ENCODE measurements around the gene CAD. TPM values are rescaled to one million over a fixed set of nuclear protein-coding genes. Genes with fewer than 3 reads are reported as not detected.
"Not testable (repeated sequence)": the region's sequence is repeated elsewhere in the genome, so short reads cannot be mapped to it uniquely, and the experiment has no call there.

Gene CAD
- total RNA-seq, 1 donor from 2014 or later: 146 TPM

DNA sequence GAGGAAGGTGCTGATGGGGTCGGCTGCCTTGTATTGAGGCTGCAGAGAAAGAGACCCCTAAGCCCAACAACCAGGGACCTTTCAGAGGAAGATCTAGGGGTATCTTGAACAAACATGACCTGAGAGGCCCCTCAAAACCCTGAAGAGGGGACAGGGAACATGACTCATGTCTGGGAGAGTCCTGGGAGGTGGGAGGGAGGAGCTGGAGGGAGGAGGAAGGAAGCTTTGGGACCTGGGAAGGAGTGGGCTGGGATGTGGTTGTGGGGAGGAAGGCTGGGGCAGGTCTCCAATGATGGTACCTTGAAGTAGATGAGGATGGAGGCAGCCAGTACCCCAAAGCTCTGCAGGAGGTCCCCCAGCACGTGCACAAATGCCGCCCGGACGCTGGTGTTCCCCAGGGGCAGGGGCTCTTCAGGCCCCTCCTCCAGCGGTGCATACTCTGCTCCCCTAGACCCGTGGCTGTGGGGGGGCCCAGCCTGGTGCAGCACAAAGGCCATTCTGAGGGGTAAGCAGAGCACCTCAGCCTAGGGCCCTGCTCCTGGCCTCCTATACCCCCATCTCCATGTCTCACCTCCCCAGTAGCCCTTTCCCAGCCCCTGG lies 39.8 kb downstream of the CAD start:
- Mint-ChIP-seq H3K27me3 (ENCODE audit: low read depth) (peaks cover 49% of the 10 kb centered on the region), H3K36me3 (ENCODE audit: low read depth) (no peaks in the 10 kb centered on the region), H3K9me3 (no peaks in the 10 kb centered on the region), H3K4me3 (ENCODE audit: low read depth) (no peak overlapping the region), H3K4me1 (ENCODE audit: low read depth) (peaks cover 7% of the 10 kb centered on the region), H3K27ac (no peak overlapping the region)
- DNase-seq (ENCODE audit: low spot score): no peak
- intact Hi-C loops (cut with micrococcal nuclease): no loop called here

DNA sequence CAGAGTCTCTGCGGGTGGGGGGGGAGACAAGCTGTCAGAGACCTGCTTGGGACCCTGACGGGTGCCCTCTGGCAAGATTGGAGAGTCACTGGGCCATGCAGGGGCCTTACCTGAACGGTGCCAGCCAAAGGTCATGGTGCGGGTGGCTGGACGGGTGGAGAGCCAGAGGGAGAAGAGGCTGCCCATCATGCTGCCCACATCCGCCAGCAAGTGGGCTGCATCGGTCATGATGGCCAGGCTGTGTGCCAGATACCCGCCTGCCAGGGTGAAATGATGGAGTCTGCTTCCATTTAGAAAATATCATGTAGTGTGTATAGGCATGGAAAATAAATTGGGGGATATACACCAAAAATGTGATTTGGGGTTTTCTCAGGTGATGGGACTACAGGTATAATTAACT lies 40.9 kb downstream of the CAD start:
- H3K4me1 Mint-ChIP-seq (ENCODE audit: low read depth): peaks cover 7% of the 10 kb centered on the region
- no peak overlapping the region for H3K27ac Mint-ChIP-seq
- no peak for DNase-seq (ENCODE audit: low spot score)
- peaks cover 50% of the 10 kb centered on the region for H3K27me3 Mint-ChIP-seq (ENCODE audit: low read depth)
- H3K36me3 Mint-ChIP-seq (ENCODE audit: low read depth): no peaks in the 10 kb centered on the region
- H3K4me3 Mint-ChIP-seq (ENCODE audit: low read depth): no peak overlapping the region
- H3K9me3 Mint-ChIP-seq: no peaks in the 10 kb centered on the region
- intact Hi-C loops (cut with micrococcal nuclease): no loop called here

DNA sequence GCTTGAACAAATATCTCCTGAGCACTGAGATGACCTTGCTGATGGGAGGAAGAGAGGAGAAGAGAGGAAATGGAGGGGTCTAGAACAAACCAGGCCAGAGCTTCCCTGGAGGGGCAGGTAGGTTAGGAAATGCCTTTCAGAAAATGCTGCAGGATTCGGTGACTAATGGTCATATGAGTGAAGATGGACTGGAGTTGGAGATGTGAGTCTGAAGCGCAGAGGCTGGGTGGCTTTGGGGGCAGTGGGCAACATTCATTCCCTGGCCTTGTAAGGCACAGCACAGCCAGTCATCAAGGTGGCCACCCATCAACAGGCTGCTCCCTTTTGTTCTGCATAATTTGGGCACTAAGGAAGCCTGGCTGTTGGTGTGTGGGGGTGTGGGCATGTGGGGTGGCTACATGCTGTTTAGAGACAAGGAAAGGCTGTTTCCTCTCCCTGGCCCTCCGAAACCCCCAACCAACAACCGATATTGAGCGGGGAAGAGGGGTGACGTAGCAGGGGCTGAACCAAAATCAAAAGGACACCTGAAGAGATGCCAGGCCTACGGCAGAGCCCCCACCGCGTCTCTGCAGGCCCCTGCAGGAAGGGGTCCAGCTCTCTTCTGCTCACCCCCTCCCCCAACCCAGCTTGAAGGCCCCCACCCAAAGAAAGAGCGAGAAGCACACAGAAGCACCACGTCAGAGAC lies 44.2 kb downstream of the CAD start:
- Mint-ChIP-seq H3K27ac (no peak overlapping the region), H3K27me3 (ENCODE audit: low read depth) (peaks cover 50% of the 10 kb centered on the region), H3K4me1 (ENCODE audit: low read depth) (peaks cover 18% of the 10 kb centered on the region), H3K9me3 (no peaks in the 10 kb centered on the region), H3K36me3 (ENCODE audit: low read depth) (no peaks in the 10 kb centered on the region), H3K4me3 (ENCODE audit: low read depth) (peak overlapping the region; percentile 58)
- intact Hi-C loops (cut with micrococcal nuclease): loop anchor here (5.0 kb wide), 1 partner anchor 41 kb away; no protein-coding TSS in a partner anchor
- no peak for DNase-seq (ENCODE audit: low spot score)

DNA sequence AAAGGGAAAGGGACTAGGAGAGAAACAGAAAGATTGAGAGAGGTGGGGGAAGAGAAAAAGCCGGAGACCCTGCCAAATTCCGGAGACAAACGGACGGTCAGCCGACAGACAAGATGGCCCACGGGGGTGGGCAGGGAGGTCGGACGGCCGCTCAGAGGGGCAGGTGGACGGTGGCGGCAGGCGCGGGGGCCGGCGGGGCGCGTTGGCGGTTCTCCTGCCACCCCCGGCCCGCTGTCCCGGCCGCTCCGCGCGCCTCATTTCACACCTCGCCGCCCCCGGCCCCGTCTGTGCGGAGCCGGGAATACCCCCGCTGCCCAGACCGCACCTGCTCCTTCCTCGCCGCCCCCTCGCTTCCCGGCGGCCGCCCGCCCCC lies 44.7 kb downstream of the CAD start:
- Mint-ChIP-seq H3K4me3 (ENCODE audit: low read depth) (peak overlapping the region; percentile 58), H3K27me3 (ENCODE audit: low read depth) (peaks cover 44% of the 10 kb centered on the region)

DNA sequence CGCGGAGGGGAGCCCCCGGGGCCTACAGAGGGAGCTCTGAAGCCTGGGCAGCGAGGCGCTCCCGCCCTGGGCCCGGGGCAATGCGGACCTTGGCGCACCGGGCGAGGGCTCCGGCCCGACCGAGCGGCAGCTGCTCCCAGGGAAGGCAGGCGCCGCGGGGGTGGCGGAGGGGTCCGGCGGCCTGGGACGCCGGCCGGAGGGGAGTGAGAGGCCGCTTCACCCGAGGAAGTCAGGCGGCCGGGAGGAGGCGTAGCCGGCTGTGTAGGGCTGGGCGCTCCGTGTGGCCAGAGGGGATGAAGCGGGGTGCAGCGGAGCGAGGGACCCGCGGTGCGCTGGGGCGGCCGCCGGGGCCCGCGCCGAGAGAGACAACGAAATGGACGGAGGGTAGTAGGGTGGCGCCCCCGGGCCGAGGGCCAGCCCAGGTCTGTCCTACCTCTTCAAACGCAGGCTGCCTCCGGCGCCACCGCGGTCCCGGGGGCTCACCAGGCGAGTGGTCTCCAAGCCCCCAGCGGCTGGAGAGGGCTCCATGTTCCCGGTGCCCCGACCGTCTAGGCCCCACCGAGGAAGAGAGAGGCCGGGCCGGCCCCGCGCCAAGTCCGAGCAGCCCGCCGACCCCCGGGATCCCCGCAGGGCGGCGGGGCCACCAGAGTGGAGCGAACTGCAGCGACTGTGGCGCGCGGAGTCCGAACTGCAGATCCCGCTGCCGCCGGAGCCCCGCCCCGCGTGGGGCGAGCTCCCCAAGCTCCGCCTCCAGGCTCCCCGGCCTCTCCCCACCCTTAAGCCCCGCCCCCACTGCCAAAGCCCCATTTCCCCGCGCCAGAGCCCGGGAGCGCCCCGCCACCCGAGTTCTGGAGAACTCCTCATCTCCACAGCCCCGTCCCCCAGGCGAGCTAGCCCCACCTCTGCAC lies 45.5 kb downstream of the CAD start, which contains the start of gene SLC30A3:
SLC30A3 (minus strand) TSS at position 669 of the 908 bp plus-strand sequence; CDS start at position 528, 141 bp downstream.
- Mint-ChIP-seq H3K9me3 (no peaks in the 10 kb centered on the region), H3K27ac (no peak within 1 kb of the TSS), H3K4me1 (ENCODE audit: low read depth) (peaks cover 18% of the 10 kb centered on the region), H3K36me3 (ENCODE audit: low read depth) (no peaks in the 10 kb centered on the region), H3K27me3 (ENCODE audit: low read depth) (peaks cover 43% of the 10 kb centered on the region), H3K4me3 (ENCODE audit: low read depth) (peak within 1 kb of the TSS; percentile 84)
- intact Hi-C loops (cut with micrococcal nuclease): loop anchor here (5.0 kb wide), 1 partner anchor 40 kb away; no protein-coding TSS in a partner anchor
- peak; percentile 58 for DNase-seq (ENCODE audit: low spot score)

More for the DNA sequence above, 44.7 kb downstream of the CAD start:
- no peak overlapping the region for H3K27ac Mint-ChIP-seq
- H3K4me1 Mint-ChIP-seq (ENCODE audit: low read depth): peaks cover 18% of the 10 kb centered on the region
- no peaks in the 10 kb centered on the region for H3K9me3 Mint-ChIP-seq
- intact Hi-C loops (cut with micrococcal nuclease): loop anchor here (5.0 kb wide), 1 partner anchor 40 kb away; no protein-coding TSS in a partner anchor
- H3K36me3 Mint-ChIP-seq (ENCODE audit: low read depth): no peaks in the 10 kb centered on the region
- DNase-seq (ENCODE audit: low spot score): no peak

DNA sequence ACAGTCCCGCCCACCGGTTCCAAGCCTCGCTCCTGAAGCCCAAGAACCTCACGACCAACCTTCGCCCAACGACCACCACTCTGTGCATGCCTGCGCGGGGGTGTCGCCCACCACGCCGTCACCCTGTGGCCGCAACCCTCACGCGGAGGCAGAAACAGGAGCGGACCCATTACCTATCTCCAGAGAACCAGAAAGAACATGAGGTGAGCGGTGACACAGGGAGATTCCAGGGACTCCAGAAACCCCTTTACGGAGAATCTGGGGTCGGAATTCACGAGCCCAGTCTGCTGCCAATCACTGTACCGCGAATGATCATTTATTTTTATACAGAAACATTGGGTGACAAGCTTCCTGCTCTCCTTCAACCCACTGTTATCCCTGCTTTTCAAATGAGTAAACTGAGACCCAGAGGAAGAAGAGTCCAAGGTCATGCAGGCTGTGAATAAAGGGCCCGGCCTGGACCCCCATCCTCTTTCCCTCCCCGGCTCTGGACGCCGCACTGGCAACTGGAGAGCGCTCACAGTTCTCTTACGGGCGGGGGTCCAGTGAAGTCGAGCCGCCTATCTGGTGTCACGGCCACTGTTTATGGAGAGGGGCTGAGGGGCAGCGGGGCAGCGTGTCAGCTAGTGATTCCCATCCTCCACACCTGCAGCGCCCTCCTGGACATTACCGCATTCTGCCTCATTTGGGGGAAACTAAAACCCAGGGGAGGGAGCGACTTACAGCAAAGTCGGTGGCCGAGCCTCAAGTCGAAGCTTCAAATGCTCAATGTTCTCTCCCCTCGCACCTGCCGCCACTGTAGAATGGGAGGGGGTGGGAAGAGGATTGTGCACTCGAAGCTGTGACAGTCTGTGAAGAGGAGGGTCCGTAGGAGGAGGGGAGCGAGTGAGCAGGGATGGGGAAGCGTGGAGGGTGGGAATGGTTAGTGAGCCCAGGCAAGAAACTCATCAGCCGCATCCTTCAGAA lies 46.4 kb downstream of the CAD start:
- Mint-ChIP-seq H3K36me3 (ENCODE audit: low read depth) (no peaks in the 10 kb centered on the region), H3K4me3 (ENCODE audit: low read depth) (peak overlapping the region; percentile 84), H3K27ac (no peak overlapping the region), H3K4me1 (ENCODE audit: low read depth) (peaks cover 18% of the 10 kb centered on the region), H3K9me3 (no peaks in the 10 kb centered on the region), H3K27me3 (ENCODE audit: low read depth) (peaks cover 43% of the 10 kb centered on the region)
- intact Hi-C loops (cut with micrococcal nuclease): loop anchor here (1.0 to 5.0 kb wide), 2 partner anchors 17 to 39 kb away; no protein-coding TSS in a partner anchor
- DNase-seq (ENCODE audit: low spot score): no peak

DNA sequence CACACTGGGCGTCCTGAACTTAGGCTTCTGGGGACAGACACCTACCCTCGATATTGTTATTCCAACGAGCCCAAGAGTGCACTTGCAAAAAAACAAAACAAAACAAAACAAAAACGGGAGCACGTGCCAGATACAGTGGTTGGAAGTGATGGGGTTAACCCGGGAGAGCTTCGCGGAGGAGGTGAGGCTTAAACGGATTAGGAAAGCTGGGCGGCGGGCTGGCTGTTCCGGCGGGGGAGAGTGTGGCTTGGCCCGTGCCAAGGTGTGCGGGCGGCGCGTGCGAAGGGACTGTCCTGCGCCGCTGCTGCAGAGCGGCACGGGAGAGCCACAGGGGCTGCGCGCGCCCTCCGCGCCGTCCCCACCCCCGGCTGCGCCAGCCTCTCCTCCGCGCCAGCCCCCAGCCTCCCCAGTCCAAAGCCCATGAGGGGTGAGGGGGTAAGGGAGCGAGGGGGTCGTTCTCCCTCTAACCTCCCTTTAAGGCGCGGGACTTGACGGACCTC lies 47.1 kb downstream of the CAD start:
- Mint-ChIP-seq H3K4me3 (ENCODE audit: low read depth) (peak overlapping the region; percentile 84), H3K27ac (no peak overlapping the region), H3K36me3 (ENCODE audit: low read depth) (no peaks in the 10 kb centered on the region), H3K4me1 (ENCODE audit: low read depth) (peaks cover 18% of the 10 kb centered on the region), H3K27me3 (ENCODE audit: low read depth) (peaks cover 40% of the 10 kb centered on the region), H3K9me3 (no peaks in the 10 kb centered on the region)
- intact Hi-C loops (cut with micrococcal nuclease): loop anchor here (1.0 to 5.0 kb wide), 2 partner anchors 16 to 38 kb away; no protein-coding TSS in a partner anchor
- DNase-seq (ENCODE audit: low spot score): no peak

DNA sequence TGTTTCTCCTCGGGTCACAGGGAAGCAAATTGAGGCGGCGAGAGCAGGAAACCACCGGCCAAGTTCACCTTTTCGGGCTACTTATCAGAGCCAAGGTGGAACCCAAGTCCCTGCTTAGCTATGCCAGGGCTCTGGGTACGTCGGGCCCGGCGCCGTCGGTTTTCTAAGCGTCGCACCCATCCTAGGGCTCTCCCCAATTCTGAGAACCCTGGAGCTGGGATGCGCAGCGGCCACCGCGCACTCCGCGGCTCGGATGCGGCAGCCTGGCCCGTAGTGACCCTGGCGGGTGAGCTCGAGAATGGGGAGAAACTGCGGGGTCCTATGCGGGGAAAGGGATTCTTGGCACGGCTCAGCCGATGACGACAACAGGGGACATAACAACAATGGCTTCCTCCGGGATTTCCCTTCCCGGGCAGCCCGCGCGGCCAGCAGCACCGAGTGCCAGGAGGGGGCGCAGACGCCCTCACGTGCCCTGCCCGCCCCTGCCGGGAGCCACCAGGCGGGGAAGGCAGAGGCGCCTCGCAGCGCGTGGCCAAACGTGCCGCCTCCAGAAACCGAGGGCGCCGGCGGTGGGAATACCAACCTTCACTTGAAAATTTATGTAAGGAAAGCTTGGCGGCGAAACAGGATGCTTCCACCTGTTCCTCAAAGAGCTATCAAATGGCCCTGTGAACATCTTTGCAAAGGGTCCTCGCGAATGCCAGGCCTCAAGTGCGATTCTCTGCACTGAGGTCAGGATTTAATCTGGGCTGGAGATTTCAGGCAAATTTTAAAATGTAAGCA lies 47.8 kb downstream of the CAD start:
- H3K36me3 Mint-ChIP-seq (ENCODE audit: low read depth): no peaks in the 10 kb centered on the region
- intact Hi-C loops (cut with micrococcal nuclease): loop anchor here (1.0 to 5.0 kb wide), 2 partner anchors 15 to 37 kb away; no protein-coding TSS in a partner anchor
- no peaks in the 10 kb centered on the region for H3K9me3 Mint-ChIP-seq
- no peak overlapping the region for H3K27ac Mint-ChIP-seq
- peak overlapping the region; percentile 60 for H3K4me3 Mint-ChIP-seq (ENCODE audit: low read depth)
- H3K27me3 Mint-ChIP-seq (ENCODE audit: low read depth): peaks cover 42% of the 10 kb centered on the region
- peak; percentile 24 for DNase-seq (ENCODE audit: low spot score)
- peaks cover 18% of the 10 kb centered on the region for H3K4me1 Mint-ChIP-seq (ENCODE audit: low read depth)

DNA sequence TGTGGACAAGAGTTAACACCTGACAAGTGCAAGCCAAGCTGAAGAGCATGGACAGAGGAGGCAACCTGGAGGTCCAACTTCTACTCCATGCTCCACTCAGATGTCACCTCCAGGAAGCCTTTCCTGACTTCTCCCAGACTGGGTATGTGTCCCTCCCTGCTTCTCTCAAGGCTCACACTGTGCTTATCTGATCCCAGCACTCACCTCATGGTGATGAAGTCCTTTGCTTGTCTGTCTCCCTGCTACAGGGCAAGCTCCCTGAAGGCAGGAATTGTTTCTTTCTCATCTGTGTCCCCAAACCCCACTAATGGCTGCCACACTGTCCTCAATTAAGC lies 48.3 kb downstream of the CAD start:
- intact Hi-C loops (cut with micrococcal nuclease): no loop called here
- peak overlapping the region; percentile 37 for H3K4me3 Mint-ChIP-seq (ENCODE audit: low read depth)

DNA sequence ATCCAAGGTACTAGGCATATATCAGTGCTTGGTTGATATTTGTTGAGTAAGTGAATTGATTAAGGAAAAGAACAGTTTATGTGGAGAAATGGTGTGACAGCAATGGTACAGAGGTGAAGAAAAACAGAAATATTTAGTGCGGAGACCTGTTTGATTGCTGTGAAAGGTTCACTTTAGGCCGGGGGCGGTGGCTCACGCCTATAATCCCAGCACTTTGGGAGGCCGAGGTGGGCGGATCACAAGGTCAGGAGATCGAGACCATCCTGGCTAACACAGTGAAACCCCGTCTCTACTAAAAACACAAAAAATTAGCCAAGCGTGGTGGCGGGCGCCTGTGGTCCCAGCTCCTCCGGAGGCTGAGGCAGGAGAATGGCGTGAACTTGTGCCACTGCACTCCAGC lies 51.1 kb downstream of the CAD start:
- H3K9me3 Mint-ChIP-seq; H3K4me3 Mint-ChIP-seq (ENCODE audit: low read depth); H3K4me1 Mint-ChIP-seq (ENCODE audit: low read depth); H3K27ac Mint-ChIP-seq; H3K36me3 Mint-ChIP-seq (ENCODE audit: low read depth); DNase-seq (ENCODE audit: low spot score); intact Hi-C loops (cut with micrococcal nuclease): not testable (repeated sequence)
- H3K27me3 Mint-ChIP-seq (ENCODE audit: low read depth): peaks cover 32% of the 10 kb centered on the region

More for the DNA sequence above, 48.3 kb downstream of the CAD start:
- peaks cover 18% of the 10 kb centered on the region for H3K4me1 Mint-ChIP-seq (ENCODE audit: low read depth)
- DNase-seq (ENCODE audit: low spot score): no peak
- peaks cover 42% of the 10 kb centered on the region for H3K27me3 Mint-ChIP-seq (ENCODE audit: low read depth)
- H3K36me3 Mint-ChIP-seq (ENCODE audit: low read depth): no peaks in the 10 kb centered on the region
- no peak overlapping the region for H3K27ac Mint-ChIP-seq
- H3K9me3 Mint-ChIP-seq: no peaks in the 10 kb centered on the region

DNA sequence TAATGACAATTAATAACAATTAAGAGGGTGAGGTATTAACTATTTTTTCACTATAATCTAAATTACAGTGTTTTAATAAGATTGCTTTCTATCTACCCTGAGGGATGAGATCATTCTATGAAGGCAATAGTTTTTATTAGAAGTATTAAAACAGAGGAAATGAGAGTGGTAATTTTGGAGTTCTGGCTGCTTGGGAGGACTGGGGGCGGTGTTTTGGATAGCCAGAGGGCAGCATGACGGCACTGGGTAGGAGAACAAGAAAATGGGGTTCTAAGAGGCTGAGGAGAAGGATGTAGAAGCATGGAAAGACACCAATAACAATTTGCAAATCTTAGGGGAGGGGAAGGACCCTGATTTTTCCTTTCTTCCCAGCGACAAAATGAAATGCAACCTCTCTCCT lies 53.0 kb downstream of the CAD start:
- Mint-ChIP-seq H3K9me3 (no peaks in the 10 kb centered on the region), H3K4me1 (ENCODE audit: low read depth) (no peaks in the 10 kb centered on the region), H3K27ac (no peak overlapping the region), H3K4me3 (ENCODE audit: low read depth) (no peak overlapping the region), H3K36me3 (ENCODE audit: low read depth) (no peaks in the 10 kb centered on the region), H3K27me3 (ENCODE audit: low read depth) (peaks cover 24% of the 10 kb centered on the region)
- DNase-seq (ENCODE audit: low spot score): no peak
- intact Hi-C loops (cut with micrococcal nuclease): no loop called here
